Measurements from ENCODE around the gene SEMA6D.
"Not testable (repeated sequence)": the region's sequence is repeated elsewhere in the genome, so short reads cannot be mapped to it uniquely, and the experiment has no call there.

The SEMA6D gene

GRCh38 chr15:47718497-47719437 lies 1.5 kb downstream of the SEMA6D start:
- no peak for ATAC-seq

GRCh38 chr15:47719730-47720129 lies 2.4 kb downstream of the SEMA6D start:
- no peak for ATAC-seq

GRCh38 chr15:47720555-47720954 lies 3.2 kb downstream of the SEMA6D start:
- ATAC-seq: no peak

- ATAC-seq: no peak
Measured at GRCh38 chr15:47721676-47722075, 4.4 kb downstream of the SEMA6D start.

- no peak for ATAC-seq
Measured at GRCh38 chr15:47724346-47724745, 7.0 kb downstream of the SEMA6D start.

DNA sequence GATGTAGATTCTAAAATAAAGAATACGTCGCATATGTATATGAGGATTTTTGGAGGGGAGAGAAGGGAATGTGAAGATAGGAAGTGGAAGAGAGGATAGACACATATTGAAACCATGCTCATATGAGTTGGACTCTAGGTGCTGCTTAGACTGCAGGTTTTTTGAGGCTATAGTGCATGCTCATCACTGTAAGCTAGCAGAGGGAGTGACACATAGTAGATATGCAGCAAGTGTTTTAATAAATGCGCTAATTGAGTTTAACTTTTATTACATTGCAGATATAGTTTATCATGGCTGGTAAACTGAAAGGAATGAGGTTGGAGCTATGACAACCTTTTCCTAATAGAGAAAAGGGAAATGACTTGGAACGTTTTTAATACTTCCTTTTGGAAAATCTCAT lies 7.7 kb downstream of the SEMA6D start:
- no peak for ATAC-seq

DNA sequence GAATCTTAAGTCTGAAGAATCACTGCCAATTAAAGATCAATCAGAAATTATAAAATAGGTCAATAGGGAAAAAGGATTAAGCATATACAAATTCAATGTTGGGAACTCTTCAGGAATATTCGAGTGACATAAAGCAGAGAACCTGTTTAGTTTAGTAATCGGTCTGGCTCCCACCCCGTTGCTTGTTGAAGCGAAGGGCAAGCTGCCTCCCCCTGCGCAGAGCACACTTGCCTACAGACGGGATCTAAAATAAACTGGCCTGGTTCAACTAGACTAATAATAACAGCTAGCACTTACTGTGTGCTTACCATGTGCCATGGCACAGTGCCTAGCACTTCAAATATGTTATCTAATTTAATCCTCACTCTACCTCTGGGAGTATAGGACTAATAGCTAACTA lies 8.6 kb downstream of the SEMA6D start:
- ATAC-seq: no peak

DNA sequence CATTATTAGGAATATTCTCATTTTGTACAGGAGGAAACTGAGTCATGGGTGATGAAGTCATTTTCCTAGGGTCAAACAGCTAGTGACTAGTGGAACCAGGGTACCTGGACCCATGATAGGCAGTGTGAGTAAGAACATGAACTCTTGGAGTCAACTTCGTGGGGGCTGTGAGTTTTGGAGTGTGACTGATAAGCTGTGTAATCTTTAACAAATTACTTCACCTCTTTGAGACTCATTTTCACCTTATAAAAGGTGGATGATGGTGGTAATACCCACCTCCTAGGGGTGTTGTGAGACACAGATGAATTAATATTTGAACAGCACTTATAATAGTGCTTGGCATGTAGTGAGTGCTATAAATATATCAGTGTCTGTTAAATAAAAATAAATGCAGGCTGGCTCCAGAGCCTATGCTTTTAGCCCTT lies 9.1 kb downstream of the SEMA6D start:
- no peak for ATAC-seq

DNA sequence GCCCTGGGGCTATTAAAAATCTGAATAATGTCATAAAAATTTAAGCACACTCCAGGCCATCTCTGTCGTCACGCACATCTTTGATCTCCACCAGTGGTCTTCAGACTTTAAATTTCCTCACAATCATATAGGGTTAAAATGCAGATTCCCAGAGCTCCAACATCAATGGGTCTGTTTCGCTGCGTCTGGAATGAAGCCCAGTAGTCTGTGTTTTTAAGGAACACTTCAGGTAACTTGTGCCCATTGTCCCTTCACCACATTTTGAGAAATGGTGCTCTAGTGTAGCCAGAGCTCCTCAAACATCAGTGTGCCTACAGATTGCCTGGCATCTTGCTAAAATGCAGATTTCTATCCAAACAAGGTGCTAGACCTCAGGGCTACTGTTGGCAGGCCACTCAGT lies 9.8 kb downstream of the SEMA6D start:
- ATAC-seq: no peak

DNA sequence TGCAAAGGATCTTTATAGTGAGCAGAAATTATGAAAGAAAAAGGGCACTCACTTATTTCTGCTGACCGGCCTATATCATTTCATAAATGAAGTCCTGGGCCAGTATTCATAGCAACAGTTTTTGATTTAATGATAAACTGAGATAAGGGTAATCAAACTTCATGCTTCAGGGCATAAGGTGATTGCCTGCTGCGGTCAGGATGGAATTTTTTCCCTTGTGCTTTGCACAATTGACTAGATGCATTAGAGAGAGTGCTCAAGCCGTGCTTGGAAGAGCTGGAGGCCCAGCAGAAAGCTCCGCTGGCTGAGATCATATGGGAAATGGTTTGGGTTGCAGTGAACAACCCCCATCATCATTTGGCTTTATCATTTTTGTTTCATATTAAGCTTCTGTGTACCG lies 10.4 kb downstream of the SEMA6D start:
- ATAC-seq: no peak

DNA sequence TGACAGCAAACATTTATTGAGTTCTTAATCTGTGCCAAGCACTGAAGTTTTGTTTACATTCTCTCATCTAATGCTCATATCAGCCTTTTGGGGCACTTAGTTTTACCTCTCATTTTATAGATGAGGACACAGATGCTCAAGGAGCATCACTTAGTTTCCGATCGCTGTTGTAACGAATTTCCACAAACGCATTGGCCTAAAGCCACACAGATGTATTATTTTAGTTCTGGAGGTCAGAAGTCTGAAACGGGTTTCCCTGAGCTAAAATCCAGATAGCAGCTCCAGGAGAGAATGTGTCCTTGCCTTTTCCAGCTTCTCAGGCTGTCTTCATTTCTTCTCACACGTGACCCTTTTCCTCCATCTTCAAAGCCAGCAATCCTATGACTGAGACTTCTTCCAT lies 11.1 kb downstream of the SEMA6D start:
- no peak for ATAC-seq

GRCh38 chr15:47728886-47729285 lies 11.6 kb downstream of the SEMA6D start:
- no peak for ATAC-seq

- no peak for ATAC-seq
Measured at GRCh38 chr15:47731230-47731629, 13.9 kb downstream of the SEMA6D start.

DNA sequence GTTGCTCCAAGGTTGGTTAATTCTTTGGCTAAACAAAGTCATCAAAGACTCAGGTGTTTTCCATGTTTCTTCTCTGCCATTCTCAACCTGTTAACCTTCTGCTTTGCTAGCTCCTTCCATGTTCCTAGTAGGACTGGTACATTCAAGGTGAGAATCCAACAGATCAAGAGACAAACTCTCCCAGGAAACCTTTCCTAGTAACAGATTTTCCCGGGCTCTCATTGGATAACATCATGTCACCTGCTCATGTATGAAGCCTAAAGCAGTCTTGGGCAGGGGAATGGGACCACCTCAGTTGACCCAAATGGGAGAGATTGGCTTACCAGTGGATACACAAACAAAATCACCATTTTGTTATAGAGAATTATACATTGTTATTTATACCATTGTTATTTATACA lies 14.9 kb downstream of the SEMA6D start:
- ATAC-seq: no peak

GRCh38 chr15:47733085-47733484 lies 15.8 kb downstream of the SEMA6D start:
- ATAC-seq: no peak

- ATAC-seq: no peak
Measured at GRCh38 chr15:47736143-47736786, 19.0 kb downstream of the SEMA6D start.

GRCh38 chr15:47737477-47737876 lies 20.2 kb downstream of the SEMA6D start:
- no peak for ATAC-seq

GRCh38 chr15:47738144-47738825 lies 21.0 kb downstream of the SEMA6D start:
- not testable (repeated sequence) for ATAC-seq

GRCh38 chr15:47741082-47741481 lies 23.8 kb downstream of the SEMA6D start:
- no peak for ATAC-seq

DNA sequence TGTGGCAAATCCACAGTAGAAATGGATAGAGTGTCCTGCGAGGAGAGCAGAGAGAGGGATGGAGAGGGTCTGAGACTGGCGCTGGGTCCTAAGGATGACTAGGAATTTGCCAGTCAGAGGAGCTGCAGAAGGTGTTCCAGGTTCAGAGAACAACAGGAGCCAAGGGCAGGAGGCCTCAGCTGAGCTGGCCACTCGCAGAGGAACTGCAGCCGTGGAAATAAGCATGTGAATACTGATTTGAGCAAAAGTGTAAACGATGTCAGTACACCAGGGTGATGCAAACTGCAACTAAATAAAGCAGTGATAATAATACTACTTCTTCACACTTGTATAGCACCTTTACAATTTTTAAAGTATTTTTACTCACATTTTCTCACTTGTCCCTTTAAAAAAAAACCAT lies 24.6 kb downstream of the SEMA6D start:
- ATAC-seq: no peak

DNA sequence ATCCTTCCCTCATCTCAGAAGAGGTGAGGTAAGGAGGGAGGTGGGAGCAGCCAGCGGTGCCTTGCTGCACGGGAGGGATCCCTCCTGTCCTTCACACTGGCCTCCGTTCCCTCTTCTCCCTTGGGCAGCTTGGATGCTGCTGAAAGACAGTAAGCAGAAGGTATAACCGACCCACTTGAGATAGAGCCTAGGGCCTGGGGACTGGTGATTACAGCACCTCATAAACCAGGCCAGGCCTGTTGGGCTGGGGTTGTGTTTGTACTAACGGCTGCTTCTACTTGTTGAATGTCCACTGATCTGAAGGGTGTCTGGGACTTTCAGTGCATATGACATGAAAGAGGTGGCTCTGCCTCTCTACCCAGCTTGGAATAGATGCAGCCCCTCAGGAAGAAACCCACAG lies 25.0 kb downstream of the SEMA6D start:
- no peak for ATAC-seq

DNA sequence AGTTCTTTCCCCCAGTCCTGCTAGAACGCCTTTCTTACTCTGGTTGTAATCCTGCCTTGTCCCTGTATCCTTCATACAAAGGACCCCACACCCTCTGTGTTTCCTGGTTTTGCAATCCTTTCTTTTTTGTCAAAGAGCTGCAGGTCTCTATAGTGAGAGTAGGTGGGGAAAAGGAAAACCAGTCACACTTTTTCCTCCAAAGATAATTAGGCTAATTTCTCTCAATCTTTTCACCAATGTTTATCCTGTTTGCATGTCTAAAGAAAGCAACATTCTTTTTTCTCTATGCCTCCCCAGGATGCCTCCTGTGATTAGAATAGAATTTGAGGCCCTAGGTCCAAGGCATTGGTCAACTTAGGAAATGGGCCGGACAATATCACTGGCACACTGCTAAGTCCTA lies 25.4 kb downstream of the SEMA6D start:
- ATAC-seq: no peak

DNA sequence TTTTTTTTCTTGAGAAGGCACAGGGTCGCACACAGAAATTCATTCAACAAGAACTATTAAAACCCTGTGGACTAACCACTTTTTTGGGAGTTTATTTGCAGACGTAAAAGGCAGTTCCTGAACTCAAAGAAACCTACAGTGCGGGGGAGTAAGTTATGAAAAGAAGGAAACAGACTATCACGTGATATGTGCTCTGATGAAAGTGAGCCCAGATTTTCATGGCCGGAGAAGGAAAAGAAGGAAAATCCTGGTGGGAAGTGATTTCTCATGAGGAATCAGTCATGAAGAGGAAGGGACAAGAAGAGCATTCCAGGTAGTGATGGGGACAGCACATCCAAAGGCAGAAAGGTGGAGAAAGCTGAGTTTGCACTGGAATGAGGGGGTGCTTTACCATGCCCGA lies 26.1 kb downstream of the SEMA6D start:
- ATAC-seq: no peak

- no peak for ATAC-seq
Measured at GRCh38 chr15:47743886-47744285, 26.6 kb downstream of the SEMA6D start.

Data from activated CD4-positive, CD25-positive, alpha-beta regulatory T cell treated with anti-CD3 and anti-CD28 coated beads, Interleukin-2, amount 50 U/mL, for 24 hours (primary cell).